Stimulated activated CD8-positive, alpha-beta memory T cell treated with anti-CD3 and anti-CD28 coated beads, Interleukin-2, amount 100 ng/mL, for 1 hour (primary cell): ENCODE results near the gene PANX1.
"Not testable (repeated sequence)": the region's sequence is repeated elsewhere in the genome, so short reads cannot be mapped to it uniquely, and the experiment has no call there.

Experiments
- DNase-seq, 2 donors: peaks; one replicate each; pipeline ENCODE4 v3.0.0-alpha.2; 2020; ENCODE audit warnings: low read depth in 2 of 2

The PANX1 gene

DNA sequence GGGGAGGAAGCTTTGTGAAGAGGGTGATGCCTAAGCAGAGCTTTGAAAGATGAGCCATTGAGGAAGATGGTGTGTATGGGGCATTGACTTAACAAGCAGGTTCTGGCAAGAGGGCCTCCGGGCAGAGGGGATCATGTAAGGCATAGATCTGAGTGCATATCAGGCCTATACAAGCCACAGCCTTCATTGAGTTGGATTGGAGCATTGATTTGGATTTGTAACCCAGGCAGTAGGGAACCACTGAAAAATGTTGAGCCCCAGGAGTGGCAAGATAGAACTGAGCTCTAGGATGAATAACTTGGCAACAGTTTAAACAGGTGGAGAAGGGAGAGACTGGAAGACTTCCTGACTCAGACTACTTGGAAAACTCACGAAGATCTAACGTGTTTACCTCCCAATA lies 21.4 kb downstream of the PANX1 start:
- no peak for DNase-seq

DNA sequence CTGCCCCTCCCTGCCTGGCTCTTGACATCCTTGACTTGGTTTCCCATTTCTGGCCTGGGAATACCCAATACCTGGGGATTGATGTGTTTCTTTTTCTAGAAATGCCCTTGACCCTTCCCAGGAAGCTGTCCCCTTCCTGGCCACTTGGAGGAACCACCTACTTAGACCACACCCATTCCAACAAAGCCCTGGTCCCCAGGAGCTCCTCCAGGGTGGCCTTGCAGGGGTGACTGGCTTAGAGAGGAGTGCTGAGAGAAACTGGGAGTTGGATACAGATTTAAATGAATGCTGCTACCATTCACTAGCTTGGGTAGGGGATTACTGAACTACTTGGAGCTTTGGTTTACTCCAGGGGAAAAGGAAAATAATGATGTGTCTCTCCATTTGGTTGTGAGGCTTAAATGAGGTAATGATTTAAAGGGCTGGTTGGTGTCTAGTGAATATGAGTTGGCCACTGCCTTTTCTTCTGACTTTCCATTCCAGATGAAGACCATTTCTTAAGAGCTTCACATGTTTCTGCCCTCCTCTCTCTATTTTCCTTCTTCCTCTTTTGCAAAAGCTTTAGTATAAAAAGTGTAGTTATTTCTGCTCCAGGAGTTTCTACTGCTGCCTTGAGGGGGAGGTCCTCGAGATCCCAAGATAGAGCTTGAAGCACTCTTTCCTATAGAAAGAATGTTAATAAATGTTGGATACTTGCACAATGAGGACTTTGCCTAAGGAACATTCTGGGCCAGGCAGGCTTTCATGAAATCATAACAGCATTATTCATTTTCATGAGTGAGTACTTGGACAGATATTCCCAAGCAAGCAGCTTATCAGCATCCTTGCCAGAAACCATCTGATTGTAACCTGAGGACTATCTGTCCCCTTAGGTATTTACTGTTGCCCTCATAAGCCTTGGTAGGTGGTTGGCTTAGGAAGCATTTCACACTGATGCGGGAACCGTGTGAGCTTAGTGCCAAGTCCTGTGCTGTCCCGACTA lies 22.4 kb downstream of the PANX1 start:
- DNase-seq = no peak

DNA sequence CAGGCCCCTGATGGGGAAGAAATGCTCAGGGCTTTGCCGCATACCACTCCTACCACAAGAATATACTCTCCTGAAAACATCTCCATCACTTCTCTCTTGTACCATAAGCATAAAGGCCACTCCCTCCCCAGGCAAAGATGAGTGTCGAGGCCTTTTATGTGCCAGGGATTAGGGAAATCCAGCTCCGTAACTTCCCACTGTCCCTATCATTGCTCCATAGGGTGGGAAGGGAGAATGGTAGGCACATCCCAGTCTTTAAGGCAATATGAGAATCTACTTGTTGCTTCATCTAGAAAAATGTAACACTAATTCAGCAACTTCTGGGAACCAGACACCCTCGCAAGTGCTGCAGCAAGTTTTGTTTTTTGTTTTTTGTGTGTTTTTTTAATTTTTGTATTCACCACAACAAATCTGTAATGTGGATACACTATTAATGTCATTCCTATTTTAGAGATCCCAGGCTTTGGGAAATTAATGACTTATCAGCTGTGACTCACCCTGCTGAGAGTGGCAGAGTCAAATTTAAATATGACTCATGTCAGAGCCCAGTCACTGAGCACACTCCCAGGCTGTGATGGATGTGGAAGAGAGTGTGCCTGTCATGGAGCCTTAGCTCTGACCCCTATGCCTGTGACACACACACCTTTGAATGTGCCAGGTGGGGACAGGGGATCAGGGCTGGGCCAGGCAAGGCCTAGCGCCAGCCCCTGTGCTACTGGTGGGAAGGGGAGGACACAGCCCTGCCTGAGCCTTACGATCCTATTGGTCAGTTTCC lies 23.4 kb downstream of the PANX1 start:
- no peak for DNase-seq

DNA sequence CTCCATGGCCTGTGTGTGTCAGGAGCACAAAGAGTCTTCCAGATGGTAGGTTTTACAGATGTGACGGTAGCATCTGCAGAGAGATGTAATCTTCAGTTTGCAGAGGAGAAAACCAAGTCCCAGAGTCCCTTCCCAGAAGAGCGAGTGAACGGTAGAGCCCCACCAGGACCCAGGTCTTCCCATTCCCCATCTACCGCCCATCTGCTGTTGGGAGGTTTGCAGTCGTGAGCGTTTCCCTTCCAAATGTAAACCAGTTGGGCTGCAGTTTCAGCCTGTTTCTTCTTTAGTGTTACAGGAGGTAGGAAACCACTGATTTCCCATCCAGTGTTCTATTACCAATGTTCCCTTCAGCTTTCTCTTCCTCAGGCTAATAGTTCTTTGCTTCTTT lies 24.0 kb downstream of the PANX1 start:
- no peak for DNase-seq

DNA sequence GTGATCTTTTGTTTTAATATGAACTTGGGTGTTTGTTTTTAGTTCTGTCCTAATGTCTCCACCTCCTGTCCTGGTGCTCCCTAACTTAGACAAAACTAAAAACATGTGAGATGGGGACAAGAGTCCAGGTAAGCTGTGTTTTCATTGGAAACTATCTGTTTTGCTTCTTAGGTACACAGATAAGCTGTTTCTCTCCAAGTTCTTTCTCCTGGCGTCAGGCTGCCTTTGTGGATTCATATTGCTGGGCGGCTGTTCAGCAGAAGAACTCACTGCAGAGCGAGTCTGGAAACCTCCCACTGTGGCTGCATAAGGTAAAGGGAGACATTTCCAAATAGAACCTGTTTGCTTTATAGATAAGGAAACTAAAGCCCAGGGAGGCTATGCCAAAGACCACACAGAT lies 24.7 kb downstream of the PANX1 start:
- DNase-seq = no peak

DNA sequence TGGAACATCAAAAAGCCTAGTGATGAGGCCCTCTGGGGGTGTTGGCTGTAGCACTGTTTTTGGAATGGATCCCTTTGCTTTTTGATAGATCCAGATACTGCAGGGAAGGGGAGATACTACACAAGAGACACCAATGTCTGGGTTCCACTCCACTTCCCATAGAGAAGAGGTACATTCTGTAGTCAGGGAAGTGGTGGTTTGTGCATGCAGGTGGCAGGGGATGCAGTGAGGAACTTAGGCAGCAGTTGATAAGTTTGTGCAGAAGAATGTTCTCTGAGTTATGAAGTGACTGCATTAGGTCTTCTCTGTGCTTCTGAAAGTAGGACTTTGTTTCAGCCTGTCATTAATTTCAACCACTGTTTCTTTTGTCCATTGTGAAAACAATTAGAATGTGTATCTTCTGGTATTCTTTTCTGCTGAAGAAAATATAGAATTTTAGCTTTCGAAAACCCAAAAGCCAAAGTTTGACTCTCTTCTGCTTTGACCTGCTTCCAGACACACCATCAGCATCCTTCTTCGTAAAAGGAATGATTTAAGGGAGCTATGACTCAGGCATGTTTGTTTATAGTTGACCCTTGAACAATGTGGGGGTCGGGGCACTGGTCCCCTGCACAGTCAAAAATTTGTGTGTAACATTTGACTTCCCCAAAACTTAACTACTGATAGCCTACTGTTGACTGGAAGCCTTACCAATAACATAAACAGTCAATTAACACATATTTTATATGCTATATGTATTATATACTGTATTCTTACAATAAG lies 25.6 kb downstream of the PANX1 start:
- no peak for DNase-seq

DNA sequence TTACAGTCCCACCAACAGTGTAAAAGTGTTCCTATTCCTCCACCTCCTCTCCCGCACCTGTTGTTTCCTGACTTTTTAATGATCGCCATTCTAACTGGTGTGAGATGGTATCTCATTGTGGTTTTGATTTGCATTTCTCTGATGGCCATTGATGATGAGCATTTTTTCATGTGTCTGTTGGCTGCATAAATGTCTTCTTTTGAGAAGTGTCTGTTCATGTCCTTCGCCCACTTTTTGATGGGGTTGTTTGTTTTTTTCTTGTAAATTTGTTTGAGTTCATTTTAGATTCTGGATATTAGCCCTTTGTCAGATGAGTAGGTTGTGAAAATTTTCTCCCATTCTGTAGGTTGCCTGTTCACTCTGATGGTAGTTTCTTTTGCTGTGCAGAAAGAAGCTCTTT lies 28.7 kb downstream of the PANX1 start:
- DNase-seq = not testable (repeated sequence)

DNA sequence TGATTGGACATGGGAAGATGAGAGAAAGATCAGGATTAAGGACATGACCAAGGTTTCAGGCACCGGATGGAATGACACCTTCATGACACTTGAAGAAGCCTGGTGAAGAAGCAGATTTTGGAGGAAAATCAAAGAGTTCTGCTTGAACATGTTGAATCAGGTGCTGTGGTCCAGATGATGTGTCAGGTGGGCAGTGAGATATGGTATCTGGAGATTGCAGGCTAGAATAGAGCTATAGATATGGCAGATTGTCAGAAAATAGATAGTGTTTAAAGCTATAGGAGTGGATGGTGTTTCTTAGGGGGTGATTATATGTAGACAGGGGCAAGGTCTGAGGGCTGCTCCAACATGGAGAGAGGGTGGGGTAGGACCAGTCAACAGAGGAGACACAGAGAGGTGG lies 40.2 kb downstream of the PANX1 start:
- no peak for DNase-seq

DNA sequence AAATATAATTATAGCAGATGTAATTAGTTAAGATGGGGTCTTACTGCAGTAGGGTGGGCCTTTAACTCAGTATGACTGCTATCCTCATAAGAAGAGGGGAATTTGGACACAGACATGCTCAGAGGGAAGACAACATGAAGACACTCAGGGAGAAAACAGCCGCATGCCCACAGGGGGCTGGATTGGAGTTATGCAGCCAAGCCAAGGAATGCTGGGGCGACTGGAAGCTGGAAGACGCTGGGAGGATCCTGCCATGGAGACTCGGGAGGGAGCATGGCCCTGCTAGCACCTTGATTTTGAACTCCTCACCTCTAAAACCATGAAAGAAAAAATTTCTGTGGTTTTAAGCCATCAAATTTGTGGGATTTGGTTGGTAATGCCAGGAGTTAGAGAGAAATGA lies 40.9 kb downstream of the PANX1 start:
- DNase-seq = no peak

DNA sequence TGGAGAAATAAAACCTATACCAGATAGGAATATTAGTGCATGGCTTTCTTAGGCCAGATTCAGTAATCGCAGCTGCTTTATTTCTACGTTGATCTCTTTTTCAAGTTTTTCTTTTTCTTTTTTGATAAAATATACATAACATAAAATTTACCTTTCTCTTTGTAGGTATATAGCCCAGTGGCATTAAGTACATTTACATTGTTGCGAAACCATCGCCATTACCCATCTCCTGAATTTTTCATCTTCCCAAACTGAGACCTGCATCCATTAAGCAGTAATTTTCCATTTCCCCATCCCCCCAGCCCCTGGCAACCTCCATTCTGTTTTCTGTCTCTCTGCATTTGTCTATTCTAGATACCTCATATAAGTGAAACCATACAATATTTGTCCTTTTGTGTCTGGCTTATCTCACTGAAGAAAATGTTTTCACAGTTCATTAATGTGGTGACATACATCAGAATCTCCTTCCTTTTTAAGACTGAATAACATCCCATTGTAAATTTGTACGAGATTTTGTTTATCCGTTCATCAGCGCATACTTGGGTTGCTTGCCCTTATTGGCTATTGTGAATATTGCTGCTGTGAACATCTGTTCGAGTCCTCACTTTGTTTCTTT lies 41.4 kb downstream of the PANX1 start:
- no peak for DNase-seq

DNA sequence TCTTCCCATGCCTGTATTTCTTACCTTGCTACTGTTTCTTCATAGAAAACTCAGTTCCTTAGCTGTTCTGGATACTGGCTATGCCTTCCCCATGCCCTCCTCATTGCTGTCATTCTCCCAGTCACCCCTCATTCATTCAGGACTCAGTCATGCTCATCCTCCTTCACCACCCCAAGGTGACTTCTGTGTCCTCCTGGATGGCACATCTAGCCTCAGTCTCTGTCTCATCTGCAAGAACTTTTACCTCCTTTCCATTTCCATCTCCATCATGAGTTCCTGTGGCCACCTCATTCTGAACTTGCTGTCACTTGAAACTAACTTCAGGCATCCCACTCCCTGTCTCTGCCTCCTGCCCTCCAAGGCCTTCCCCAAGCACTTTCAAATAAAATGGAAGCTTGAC lies 42.3 kb downstream of the PANX1 start:
- DNase-seq = no peak

DNA sequence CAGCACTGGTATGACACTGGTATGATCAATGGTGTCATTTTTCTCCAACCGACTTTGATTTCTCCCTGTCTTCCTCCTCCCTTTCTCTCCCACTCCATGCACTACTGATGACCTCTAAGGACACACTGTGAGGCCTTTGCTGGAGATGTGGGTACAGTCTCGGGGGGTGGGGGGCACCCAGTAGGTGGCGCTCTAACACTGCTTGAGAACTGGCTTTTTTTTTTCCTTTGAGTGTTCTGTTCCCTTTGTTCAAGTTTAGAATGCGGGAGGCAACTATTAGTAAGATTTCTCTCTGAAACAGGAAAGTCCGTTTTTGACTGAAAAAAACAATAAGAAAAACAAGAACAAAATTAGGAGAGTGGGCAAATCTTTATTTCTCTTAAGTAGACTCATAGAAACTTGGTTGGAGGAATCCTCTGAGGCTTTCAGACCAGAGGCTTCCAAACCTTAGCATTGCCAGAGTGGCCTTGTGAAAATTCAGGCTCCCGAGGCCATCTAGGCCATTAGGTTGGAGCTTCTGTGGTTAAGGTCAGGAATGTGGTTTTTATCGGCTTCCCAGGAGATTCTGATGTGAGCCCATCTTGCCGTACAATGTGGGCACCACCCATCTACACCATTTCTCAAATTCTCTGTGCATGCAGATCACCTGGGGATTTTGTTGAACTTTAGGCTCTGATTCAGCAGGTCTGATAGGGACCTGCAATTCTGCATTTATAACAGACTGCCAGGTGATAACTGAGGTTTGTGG lies 43.2 kb downstream of the PANX1 start:
- DNase-seq = no peak

DNA sequence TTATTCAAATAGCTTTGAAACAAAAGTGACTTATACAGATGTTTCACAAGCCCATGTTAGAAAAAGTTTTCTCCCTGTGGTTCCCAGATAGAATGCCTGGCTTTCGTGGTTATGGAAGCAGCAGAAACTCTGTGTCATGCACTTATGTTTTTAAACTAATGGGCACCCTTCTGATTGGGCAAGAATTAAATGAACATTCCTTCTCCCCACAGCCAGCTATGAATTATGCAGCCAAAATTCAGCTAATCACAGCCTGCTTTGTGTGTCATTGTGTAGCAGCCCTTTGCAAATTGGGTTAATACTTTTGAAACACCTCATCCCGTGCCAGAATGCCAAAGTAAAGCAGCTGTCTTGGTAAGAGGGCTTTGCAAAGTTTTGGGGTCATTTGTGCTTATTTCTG lies 46.9 kb downstream of the PANX1 start:
- DNase-seq = no peak

DNA sequence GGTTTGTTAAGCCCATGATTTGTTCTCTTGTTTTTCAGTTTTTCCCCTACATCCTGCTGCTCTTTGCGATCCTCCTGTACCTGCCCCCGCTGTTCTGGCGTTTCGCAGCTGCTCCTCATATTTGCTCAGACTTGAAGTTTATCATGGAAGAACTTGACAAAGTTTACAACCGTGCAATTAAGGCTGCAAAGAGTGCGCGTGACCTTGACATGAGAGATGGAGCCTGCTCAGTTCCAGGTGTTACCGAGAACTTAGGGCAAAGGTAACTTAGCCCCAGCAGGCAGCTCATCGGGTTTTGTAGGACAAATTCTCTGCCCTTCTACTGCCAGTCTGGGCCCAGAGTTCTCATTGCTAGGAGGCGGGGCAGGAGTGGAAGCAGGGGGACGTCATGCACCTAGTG lies 49.7 kb downstream of the PANX1 start:
- DNase-seq = no peak

DNA sequence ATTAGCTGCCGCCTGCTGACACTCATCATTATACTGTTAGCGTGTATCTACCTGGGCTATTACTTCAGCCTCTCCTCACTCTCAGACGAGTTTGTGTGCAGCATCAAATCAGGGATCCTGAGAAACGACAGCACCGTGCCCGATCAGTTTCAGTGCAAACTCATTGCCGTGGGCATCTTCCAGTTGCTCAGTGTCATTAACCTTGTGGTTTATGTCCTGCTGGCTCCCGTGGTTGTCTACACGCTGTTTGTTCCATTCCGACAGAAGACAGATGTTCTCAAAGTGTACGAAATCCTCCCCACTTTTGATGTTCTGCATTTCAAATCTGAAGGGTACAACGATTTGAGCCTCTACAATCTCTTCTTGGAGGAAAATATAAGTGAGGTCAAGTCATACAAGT lies 51.1 kb downstream of the PANX1 start:
- no peak for DNase-seq

DNA sequence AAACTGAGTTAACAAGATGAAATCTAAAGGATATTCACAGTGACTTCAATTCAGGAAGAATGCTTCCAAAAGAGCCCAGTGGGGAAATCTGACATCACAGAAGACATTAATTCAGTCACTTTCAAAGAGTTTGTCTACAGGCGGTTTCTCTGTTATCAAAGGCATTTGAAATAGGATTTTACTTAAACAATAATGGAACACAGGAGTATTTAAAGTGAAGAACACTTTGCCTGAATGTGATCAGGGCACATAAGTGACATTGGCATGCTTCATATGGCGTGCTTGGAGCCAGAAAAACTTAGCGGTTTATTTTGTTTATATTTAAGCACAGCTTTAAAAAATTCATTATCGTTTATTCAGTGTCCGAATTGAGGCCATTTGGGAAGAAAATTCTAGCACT lies 52.9 kb downstream of the PANX1 start:
- no peak for DNase-seq

DNA sequence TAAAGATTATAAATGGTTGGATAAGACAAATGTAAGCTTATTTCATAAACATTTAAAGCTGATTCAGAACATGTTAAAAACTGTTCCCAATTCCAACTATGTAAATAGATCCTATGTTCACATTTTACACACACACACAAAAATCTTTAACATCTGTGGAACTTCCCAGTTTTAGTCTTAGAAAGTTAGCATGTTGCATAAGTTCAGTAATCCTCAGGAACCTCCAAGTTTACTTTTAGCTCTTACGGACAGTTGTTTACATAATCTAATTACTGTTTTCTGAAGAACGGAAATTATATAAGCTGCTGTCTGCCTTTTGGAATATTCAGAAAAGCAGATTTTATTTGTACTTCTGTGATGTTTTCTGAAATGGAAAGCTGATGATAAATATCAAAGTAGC lies 53.3 kb downstream of the PANX1 start:
- DNase-seq = no peak

DNA sequence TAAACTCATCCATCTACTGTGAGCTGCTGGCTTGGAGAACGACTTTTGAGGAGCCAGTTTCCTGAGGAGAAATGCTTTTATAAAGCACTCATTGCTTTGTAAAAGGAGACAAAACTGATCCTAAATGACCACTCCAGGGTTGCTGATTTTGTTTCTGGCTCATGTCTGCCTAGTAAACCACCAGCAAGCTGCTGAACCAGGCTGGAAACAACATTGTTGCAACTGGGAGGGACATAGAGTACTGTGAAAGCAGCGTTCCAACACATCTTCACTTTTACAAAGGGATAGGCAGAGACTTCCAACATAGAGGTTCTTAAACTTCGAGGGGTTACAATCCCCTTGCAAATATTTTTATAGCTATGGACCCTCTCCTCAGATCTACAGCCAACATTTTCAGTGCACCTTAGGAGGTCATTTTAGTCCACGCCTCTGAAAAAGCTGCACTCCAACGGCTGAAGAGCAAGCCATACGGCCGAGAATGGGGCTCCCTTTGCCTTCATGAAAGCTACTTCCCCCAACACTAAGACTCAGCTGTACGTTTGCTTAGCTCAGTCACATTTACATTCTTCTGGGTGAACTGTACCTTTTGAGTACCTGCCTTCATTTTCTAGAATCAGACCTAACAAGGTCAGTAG lies 54.7 kb downstream of the PANX1 start:
- no peak for DNase-seq

DNA sequence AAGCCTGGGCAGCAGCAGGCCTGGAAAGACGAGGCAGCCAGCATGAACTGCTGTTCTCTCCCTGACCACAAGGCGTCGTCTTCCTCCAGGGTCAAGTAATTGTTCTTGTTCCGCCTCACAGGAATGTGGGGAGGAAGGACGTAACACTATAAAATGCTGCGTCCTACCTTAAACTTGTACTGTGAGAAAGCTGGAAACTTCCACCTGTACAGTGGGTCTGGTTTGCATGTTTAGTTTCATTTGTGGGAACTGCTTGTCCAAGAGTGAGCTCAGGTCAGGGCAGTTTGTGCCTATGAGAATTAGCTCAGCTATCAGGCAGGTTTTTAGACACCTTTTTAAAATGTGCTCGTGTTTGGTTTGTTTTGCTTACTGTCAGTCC lies 55.2 kb downstream of the PANX1 start:
- DNase-seq = no peak

DNA sequence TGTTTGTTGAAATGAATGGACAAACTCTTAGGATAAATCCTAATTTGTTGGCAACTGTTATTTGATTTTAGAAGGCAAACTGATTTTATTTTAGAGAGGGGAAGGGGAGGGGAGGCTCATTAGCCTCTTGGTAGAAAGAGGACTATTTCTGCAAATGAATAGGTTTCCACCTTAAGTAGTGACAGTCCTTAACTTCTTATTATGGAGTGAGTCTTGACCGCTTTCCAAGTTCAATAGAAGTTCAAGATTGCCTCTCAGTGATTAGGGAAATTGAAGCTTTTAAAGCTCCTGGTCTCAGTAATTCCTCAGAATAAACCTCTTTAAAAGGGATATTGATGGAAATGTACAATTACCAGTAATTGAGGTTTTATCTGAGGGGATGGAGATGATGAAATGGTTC lies 55.7 kb downstream of the PANX1 start:
- DNase-seq = no peak

DNA sequence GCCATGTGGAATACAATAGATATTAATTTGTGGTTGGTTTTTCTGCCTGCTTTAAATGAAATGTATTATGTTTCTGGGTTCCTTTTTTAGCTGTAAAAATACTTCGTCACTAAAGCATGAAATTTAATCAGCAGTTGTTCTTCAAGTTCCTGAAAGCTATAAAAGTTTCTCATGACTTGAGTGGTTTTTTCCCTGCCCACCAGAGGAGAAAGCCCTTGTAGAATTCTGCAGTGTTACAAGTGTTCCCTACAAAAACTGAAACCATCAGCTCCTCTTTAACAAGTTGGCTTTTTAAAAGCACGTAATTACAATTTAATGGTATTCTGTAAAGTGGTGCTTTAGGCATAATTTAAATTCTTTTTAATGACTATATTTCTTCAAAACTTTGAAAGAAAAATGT lies 56.2 kb downstream of the PANX1 start:
- DNase-seq = no peak
